Parathyroid adenoma (tissue), 2 donors: ENCODE data around the gene ENTPD6.

Source experiments
- H2AFZ ChIP-seq: fragments of 300-600 bp; sonication (generic); one replicate; pipeline ENCODE4 v1.7.0; 2017; ENCODE audit warnings: antibody characterized with exemption, mild to moderate bottlenecking
- H3K27ac ChIP-seq: fragments of 300-600 bp; sonication (generic); one replicate; pipeline ENCODE4 v1.7.0; 2017
- H3K27me3 ChIP-seq: fragments of 300-600 bp; sonication (generic); one replicate; pipeline ENCODE4 v1.7.0; 2017; ENCODE audit warnings: low read length; ENCODE audit not compliant: control insufficient read depth, insufficient read depth
- H3K36me3 ChIP-seq: fragments of 300-600 bp; sonication (generic); one replicate; pipeline ENCODE4 v1.7.0; 2017; ENCODE audit warnings: low read length; ENCODE audit not compliant: control insufficient read depth, insufficient read depth
- H3K4me1 ChIP-seq: fragments of 300-600 bp; sonication (generic); one replicate; pipeline ENCODE4 v1.7.0; 2017; ENCODE audit warnings: control low read depth
- H3K4me2 ChIP-seq: fragments of 300-600 bp; sonication (generic); one replicate; pipeline ENCODE4 v1.7.0; 2017; ENCODE audit warnings: low read length
- H3K4me3 ChIP-seq: fragments of 300-600 bp; sonication (generic); one replicate; pipeline ENCODE4 v1.7.0; 2017; ENCODE audit warnings: low read depth, low read length
- H3K79me2 ChIP-seq: fragments of 300-600 bp; sonication (generic); one replicate; pipeline ENCODE4 v1.7.0; 2017; ENCODE audit warnings: control low read depth
- H3K9ac ChIP-seq: fragments of 300-600 bp; sonication (generic); one replicate; pipeline ENCODE4 v1.7.0; 2017; ENCODE audit warnings: mild to moderate bottlenecking
- H3K9me3 ChIP-seq: fragments of 300-600 bp; sonication (generic); one replicate; pipeline ENCODE4 v1.7.0; 2017; ENCODE audit warnings: low read length; ENCODE audit not compliant: control insufficient read depth
- CTCF ChIP-seq: fragments of 300-600 bp; sonication (generic); IDR thresholded peaks from one replicate; pipeline ENCODE4 v1.7.0; 2017; ENCODE audit warnings: antibody characterized with exemption, mild to moderate bottlenecking
- donor health status: primary hyperparathyroidism.

Gene ENTPD6

DNA sequence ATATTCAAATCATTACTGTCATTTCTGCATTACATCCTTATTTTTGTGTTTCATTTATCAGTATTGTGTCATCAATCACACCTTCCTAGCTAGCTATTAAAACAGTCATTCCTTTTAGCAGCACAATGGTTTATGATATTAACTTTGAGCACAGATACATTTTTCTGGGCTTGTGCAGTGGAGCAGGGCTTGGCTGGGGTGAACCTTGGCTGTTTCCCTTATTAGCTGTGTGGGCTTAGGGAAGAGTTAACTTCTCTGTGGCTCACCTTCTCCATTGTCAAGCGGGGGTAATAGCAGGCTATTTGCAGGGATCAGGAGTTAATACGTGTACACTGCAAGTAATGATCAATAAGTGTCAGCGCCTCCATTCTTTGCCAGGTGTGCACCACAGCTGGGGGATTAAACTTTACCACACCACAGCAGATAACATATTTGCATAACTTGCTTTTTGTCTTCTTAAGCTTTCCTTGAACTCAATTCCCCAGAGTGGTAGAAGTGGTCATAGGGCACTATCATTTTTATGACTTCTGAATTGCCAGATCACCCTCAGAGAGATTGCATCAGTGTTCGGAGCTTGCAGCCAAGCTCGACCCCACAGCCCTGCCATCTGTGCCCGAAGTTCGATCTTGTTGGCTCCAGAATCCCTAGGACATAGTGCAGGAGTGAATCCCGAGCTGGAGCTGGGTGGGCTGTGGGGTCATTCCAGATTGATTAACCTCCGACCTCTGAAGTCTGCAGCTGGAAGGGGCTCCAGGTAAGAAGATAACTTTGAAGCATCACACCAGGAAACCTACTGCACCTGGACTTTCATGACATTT lies 50.9 kb downstream of the ENTPD6 start:
- no peak for TF ChIP-seq CTCF
- H3K27me3 ChIP-seq, result no peaks in the 10 kb centered on the region
- no peak overlapping the region for H3K27ac ChIP-seq
- H3K79me2 ChIP-seq, result peaks cover 16% of the 10 kb centered on the region
- no peaks in the 10 kb centered on the region for H3K36me3 ChIP-seq
- H3K9me3 ChIP-seq, result no peaks in the 10 kb centered on the region
- no peak overlapping the region for H3K9ac ChIP-seq
- peak overlapping the region; percentile 97 for H2AFZ ChIP-seq
- peaks cover 4% of the 10 kb centered on the region for H3K4me1 ChIP-seq
- H3K4me3 ChIP-seq, result no peak overlapping the region
- peak overlapping the region; percentile 84 for H3K4me2 ChIP-seq

DNA sequence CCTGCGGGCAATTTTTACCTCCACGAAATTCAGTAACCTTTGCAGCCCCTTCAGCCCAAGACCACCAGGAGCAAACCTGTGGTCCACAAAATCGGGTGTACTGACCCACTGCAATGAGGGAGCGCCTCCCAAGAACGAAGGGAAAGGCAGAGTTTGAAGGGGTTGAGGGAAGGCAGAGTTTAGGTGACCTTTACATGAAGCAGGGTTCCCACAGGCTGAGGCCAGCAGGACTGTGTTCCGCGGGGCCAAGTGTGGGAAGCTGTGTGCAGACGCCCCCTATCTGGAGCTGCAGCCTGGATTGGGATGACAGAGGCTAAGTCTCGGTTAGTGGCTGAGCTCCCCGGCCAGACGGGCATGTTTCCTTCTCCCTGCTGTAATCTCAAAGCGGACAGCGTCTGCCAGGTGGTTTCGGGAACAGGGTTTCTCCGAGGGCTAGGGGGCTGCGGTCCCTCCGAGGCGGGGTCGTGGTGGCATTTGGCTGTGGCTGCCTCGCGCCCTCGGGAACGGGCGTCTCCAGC lies 51.5 kb downstream of the ENTPD6 start:
- peaks cover 19% of the 10 kb centered on the region for H3K79me2 ChIP-seq
- peak overlapping the region; percentile 79 for H3K27ac ChIP-seq
- no peaks in the 10 kb centered on the region for H3K9me3 ChIP-seq
- peak overlapping the region; percentile 97 for H2AFZ ChIP-seq
- H3K9ac ChIP-seq, result no peak overlapping the region
- no peaks in the 10 kb centered on the region for H3K36me3 ChIP-seq
- no peaks in the 10 kb centered on the region for H3K27me3 ChIP-seq
- H3K4me2 ChIP-seq, result peak overlapping the region; percentile 84
- H3K4me3 ChIP-seq, result peak overlapping the region; percentile 60
- peaks cover 4% of the 10 kb centered on the region for H3K4me1 ChIP-seq
- TF ChIP-seq CTCF, result peak; percentile 32

- peaks cover 4% of the 10 kb centered on the region for H3K4me1 ChIP-seq
- peak overlapping the region; percentile 79 for H3K27ac ChIP-seq
- H3K4me3 ChIP-seq, result peak overlapping the region; percentile 60
- no peaks in the 10 kb centered on the region for H3K9me3 ChIP-seq
- no peak overlapping the region for H3K9ac ChIP-seq
- H3K79me2 ChIP-seq, result peaks cover 24% of the 10 kb centered on the region
- TF ChIP-seq CTCF, result no peak
- H3K27me3 ChIP-seq, result no peaks in the 10 kb centered on the region
- H3K36me3 ChIP-seq, result no peaks in the 10 kb centered on the region
- H3K4me2 ChIP-seq, result peak overlapping the region; percentile 84
- peak overlapping the region; percentile 97 for H2AFZ ChIP-seq
Measured at GRCh38 chr20:25247518-25247955, 52.0 kb downstream of the ENTPD6 start.

GRCh38 chr20:25247956-25248785 lies 52.7 kb downstream of the ENTPD6 start, which contains the start of gene PYGB:
Gene PYGB (plus strand): TSS chr20:25248085. CDS start chr20:25248179, 94 bp downstream.
- H3K4me1 ChIP-seq, result peaks cover 4% of the 10 kb centered on the region
- peak within 1 kb of the TSS; percentile 65 for H3K4me3 ChIP-seq
- H2AFZ ChIP-seq, result peak within 1 kb of the TSS; percentile 97
- H3K36me3 ChIP-seq, result no peaks in the 10 kb centered on the region
- H3K9me3 ChIP-seq, result no peaks in the 10 kb centered on the region
- H3K4me2 ChIP-seq, result peak within 1 kb of the TSS; percentile 84
- no peak within 1 kb of the TSS for H3K9ac ChIP-seq
- TF ChIP-seq CTCF, result no peak
- H3K27ac ChIP-seq, result peak within 1 kb of the TSS; percentile 79
- H3K27me3 ChIP-seq, result no peaks in the 10 kb centered on the region
- H3K79me2 ChIP-seq, result peaks cover 30% of the 10 kb centered on the region
